ENCODE results near the gene EXOSC3. TPM values are rescaled to one million over a fixed set of nuclear protein-coding genes. Genes with fewer than 3 reads are reported as not detected.

EXOSC3 gene
- total and polyA plus RNA-seq, 10 of the 15 experiments (the other 5 are each of a cell fraction or from before 2014, with no cell fraction given) = 8.2 to 161 (median 61.4) TPM

DNA sequence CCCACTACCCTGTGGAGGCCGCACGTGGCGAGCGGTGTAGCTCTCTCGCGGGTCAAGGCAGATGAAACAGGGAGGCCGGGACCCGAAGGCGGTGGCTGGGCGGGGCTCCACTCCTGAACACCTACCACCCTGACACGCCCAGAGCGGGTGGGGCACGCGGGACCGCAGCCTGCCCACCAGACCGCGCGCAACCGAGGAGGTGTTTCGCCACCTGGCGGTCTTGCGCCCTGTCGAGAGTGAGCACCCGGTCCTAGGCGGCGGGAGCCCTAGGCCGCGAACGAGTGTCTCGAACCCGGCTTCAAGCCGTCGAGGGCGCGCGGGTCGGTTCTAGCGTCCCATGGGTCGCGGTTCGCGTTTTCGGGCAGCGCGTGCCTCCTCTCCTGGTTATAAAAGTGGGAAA is 2.2 kb upstream of the EXOSC3 start:
- CTCF ChIA-PET = no interaction called here
- RAD21 ChIA-PET (ENCODE audit: unreplicated experiment) = no interaction called here
- BruUV-seq (replicated peaks) = no TSS peak
- FAIRE-seq = no peak
- POLR2A ChIA-PET = no interaction called here
- intact Hi-C loops (cut with micrococcal nuclease; ENCODE audit: unreplicated experiment) (loop anchor here (10.0 kb wide), 1 partner anchor 302 kb away; the partner anchor contains the start of gene POLR1E), in situ Hi-C loops (cut with MboI) (no loop called here)
- SMC1A ChIA-PET (ENCODE audit: uncharacterized antibody, unreplicated experiment) = interaction anchor here (0.7 kb wide), 1 partner anchor 8 kb away, joined by 4 read pairs; no protein-coding TSS in a partner anchor
- Histone ChIP-seq H3K36me3 (ENCODE audit: control insufficient read depth in 2 of 2, insufficient read depth in 2 of 2, low read length in 1 of 2) (peaks cover 0 to 4% of the 10 kb centered on the region in 2 experiments; a peak in 1 of 4 replicates), H3K4me1 (ENCODE audit: control insufficient read depth, insufficient read depth, low read length) (no peaks in the 10 kb centered on the region), H2AFZ (ENCODE audit: control insufficient read depth, low read depth, low read length) (no peak overlapping the region), H3K9ac (ENCODE audit: control insufficient read depth, insufficient read depth, low read length) (no peak overlapping the region), H3K27ac (ENCODE audit: control insufficient read depth, insufficient read depth) (no peak overlapping the region), H3K79me2 (ENCODE audit: control insufficient read depth, insufficient read depth, low read length) (peaks cover 34% of the 10 kb centered on the region), H3K9me3 (replicated peaks; ENCODE audit: control insufficient read depth, insufficient read depth, low read length) (no peaks in the 10 kb centered on the region), H3K27me3 (replicated peaks in 1 of 2; ENCODE audit: control insufficient read depth in 2 of 2, insufficient read depth in 2 of 2, low read length in 1 of 2) (no peaks in the 10 kb centered on the region), H4K20me1 (ENCODE audit: control insufficient read depth, insufficient read depth) (no peaks in the 10 kb centered on the region), H3K4me3 (no peak overlapping the region), H3K4me2 (ENCODE audit: control insufficient read depth, insufficient read depth) (no peak overlapping the region)
- no peak for DNase-seq (ENCODE audit: low read depth, low spot score)
- WGBS (ENCODE audit: insufficient coverage, insufficient replicate concordance, low lambda C conversion rate, missing lambda C conversion rate) = 96% methylated on average over 32 of the region's 45 CpGs
- TF ChIP-seq NFIC (IDR thresholded peaks at IDR 0.05; ENCODE audit: low read depth, low read length) = no peak
- TF ChIP-seq HDGF (IDR thresholded peaks at IDR 0.05) = no peak
- TF ChIP-seq SRF (IDR thresholded peaks at IDR 0.05; ENCODE audit: low read depth in 2 of 2, low read length in 2 of 2) = no peak
- TF ChIP-seq MXI1 (IDR thresholded peaks at IDR 0.05; ENCODE audit: low read depth, low read length) = no peak
- TF ChIP-seq USF2 (IDR thresholded peaks at IDR 0.05; ENCODE audit: borderline replicate concordance, low read depth, low read length) = no peak
- no peak for TF ChIP-seq ZSCAN29 (IDR thresholded peaks at IDR 0.05)
- TF ChIP-seq ZNF687 (IDR thresholded peaks at IDR 0.05) = no peak
- TF ChIP-seq SPI1 (IDR thresholded peaks at IDR 0.05; ENCODE audit: borderline replicate concordance, insufficient read depth, low read depth, low read length) = no peak
- ATAC-seq = no peak
